OCI-LY1 (cell line): ENCODE data around the gene CBX7.

Experiments used
- CTCF ChIP-seq: fragments of 200-600 bp; sonication (generic), shearing (Covaris generic); IDR thresholded peaks from 2 replicates; pipeline ENCODE4 v1.5.1; 2017; ENCODE audit warnings: mild to moderate bottlenecking, antibody characterized with exemption, low read length, moderate library complexity, mixed read lengths
- EZH2 ChIP-seq: fragments of 200-600 bp; sonication (generic), shearing (Covaris generic); IDR thresholded peaks from 2 replicates; pipeline ENCODE4 v1.8.0; 2017; ENCODE audit warnings: borderline replicate concordance, mixed run types, mild to moderate bottlenecking, antibody characterized with exemption, low read length, moderate library complexity, mixed read lengths

- TF ChIP-seq CTCF (no peak), EZH2 (no peak)
Measured at GRCh38 chr22:39098026-39098425, 54.5 kb downstream of the CBX7 start.
